Measurements from ENCODE around the gene GRHPR.

DNA sequence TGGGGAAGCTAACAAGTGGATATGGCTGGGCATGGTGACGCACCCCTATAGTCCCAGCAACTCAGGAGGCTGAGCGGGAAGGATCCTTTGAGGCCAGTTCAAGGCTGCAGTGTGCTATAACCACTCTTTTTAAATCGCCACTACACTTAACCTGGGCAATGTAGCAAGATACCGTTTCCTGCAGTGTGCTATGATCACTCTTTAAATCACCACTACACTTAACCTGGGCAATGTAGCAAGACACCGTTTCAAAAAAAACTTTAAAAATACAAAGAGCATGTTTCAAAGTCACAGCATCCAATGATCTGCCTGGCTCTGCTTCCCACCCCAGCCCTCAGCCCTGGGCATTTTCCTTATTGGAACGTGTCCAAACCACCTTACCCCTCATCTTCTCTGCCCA lies 14.5 kb downstream of the GRHPR start:
- TF ChIP-seq ZBTB21 (CRISPR knock-in tag; IDR thresholded peaks at IDR 0.05; ENCODE audit: borderline replicate concordance) = no peak
- TF ChIP-seq, protein P1, sequence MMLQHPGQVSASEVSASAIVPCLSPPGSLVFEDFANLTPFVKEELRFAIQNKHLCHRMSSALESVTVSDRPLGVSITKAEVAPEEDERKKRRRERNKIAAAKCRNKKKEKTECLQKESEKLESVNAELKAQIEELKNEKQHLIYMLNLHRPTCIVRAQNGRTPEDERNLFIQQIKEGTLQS (CRISPR knock-in tag; conservative IDR thresholded peaks at IDR 0.05) = no peak
- TF ChIP-seq, protein P2, sequence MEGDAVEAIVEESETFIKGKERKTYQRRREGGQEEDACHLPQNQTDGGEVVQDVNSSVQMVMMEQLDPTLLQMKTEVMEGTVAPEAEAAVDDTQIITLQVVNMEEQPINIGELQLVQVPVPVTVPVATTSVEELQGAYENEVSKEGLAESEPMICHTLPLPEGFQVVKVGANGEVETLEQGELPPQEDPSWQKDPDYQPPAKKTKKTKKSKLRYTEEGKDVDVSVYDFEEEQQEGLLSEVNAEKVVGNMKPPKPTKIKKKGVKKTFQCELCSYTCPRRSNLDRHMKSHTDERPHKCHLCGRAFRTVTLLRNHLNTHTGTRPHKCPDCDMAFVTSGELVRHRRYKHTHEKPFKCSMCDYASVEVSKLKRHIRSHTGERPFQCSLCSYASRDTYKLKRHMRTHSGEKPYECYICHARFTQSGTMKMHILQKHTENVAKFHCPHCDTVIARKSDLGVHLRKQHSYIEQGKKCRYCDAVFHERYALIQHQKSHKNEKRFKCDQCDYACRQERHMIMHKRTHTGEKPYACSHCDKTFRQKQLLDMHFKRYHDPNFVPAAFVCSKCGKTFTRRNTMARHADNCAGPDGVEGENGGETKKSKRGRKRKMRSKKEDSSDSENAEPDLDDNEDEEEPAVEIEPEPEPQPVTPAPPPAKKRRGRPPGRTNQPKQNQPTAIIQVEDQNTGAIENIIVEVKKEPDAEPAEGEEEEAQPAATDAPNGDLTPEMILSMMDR (IDR thresholded peaks at IDR 0.05) = no peak
- TF ChIP-seq FOXJ3 (CRISPR knock-in tag; IDR thresholded peaks at IDR 0.05; ENCODE audit: borderline replicate concordance) = no peak
- TF ChIP-seq CREB1 (CRISPR knock-in tag; IDR thresholded peaks at IDR 0.05) = no peak
- no peak for TF ChIP-seq FOXK1 (CRISPR knock-in tag; IDR thresholded peaks at IDR 0.05)
- TF ChIP-seq, protein P3, sequence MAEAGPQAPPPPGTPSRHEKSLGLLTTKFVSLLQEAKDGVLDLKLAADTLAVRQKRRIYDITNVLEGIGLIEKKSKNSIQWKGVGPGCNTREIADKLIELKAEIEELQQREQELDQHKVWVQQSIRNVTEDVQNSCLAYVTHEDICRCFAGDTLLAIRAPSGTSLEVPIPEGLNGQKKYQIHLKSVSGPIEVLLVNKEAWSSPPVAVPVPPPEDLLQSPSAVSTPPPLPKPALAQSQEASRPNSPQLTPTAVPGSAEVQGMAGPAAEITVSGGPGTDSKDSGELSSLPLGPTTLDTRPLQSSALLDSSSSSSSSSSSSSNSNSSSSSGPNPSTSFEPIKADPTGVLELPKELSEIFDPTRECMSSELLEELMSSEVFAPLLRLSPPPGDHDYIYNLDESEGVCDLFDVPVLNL (CRISPR knock-in tag; IDR thresholded peaks at IDR 0.05; ENCODE audit: borderline replicate concordance, low read depth) = no peak
- TF ChIP-seq JUN (CRISPR knock-in tag; IDR thresholded peaks at IDR 0.05) = no peak
- no peak for TF ChIP-seq ESRRA (CRISPR knock-in tag; IDR thresholded peaks at IDR 0.05; ENCODE audit: borderline replicate concordance)
- TF ChIP-seq, protein P4, sequence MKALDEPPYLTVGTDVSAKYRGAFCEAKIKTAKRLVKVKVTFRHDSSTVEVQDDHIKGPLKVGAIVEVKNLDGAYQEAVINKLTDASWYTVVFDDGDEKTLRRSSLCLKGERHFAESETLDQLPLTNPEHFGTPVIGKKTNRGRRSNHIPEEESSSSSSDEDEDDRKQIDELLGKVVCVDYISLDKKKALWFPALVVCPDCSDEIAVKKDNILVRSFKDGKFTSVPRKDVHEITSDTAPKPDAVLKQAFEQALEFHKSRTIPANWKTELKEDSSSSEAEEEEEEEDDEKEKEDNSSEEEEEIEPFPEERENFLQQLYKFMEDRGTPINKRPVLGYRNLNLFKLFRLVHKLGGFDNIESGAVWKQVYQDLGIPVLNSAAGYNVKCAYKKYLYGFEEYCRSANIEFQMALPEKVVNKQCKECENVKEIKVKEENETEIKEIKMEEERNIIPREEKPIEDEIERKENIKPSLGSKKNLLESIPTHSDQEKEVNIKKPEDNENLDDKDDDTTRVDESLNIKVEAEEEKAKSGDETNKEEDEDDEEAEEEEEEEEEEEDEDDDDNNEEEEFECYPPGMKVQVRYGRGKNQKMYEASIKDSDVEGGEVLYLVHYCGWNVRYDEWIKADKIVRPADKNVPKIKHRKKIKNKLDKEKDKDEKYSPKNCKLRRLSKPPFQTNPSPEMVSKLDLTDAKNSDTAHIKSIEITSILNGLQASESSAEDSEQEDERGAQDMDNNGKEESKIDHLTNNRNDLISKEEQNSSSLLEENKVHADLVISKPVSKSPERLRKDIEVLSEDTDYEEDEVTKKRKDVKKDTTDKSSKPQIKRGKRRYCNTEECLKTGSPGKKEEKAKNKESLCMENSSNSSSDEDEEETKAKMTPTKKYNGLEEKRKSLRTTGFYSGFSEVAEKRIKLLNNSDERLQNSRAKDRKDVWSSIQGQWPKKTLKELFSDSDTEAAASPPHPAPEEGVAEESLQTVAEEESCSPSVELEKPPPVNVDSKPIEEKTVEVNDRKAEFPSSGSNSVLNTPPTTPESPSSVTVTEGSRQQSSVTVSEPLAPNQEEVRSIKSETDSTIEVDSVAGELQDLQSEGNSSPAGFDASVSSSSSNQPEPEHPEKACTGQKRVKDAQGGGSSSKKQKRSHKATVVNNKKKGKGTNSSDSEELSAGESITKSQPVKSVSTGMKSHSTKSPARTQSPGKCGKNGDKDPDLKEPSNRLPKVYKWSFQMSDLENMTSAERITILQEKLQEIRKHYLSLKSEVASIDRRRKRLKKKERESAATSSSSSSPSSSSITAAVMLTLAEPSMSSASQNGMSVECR (CRISPR knock-in tag; IDR thresholded peaks at IDR 0.05; ENCODE audit: borderline replicate concordance) = no peak
- TF ChIP-seq SP1 (CRISPR knock-in tag; conservative IDR thresholded peaks at IDR 0.05) = no peak
- TF ChIP-seq CBFB (CRISPR knock-in tag; IDR thresholded peaks at IDR 0.05; ENCODE audit: low read depth) = no peak
- TF ChIP-seq, protein P5, sequence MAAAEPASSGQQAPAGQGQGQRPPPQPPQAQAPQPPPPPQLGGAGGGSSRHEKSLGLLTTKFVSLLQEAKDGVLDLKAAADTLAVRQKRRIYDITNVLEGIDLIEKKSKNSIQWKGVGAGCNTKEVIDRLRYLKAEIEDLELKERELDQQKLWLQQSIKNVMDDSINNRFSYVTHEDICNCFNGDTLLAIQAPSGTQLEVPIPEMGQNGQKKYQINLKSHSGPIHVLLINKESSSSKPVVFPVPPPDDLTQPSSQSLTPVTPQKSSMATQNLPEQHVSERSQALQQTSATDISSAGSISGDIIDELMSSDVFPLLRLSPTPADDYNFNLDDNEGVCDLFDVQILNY (CRISPR knock-in tag; IDR thresholded peaks at IDR 0.05) = no peak

Measured in WTC11 (cell line).